K562 (cell line): ENCODE measurements around the gene ATG12.

ENCODE experiments used
- CTCF ChIP-seq, 3 experiments: IDR thresholded peaks in 2 of 3; conservative IDR thresholded peaks in 1 of 3; 2 replicates each; pipeline ENCODE4 v1.5.1; 2011 to 2012; ENCODE audit warnings: low read length in 3 of 3, mild to moderate bottlenecking in 3 of 3, control low read depth in 2 of 3, improper control_type of control experiment in 1 of 3, inconsistent platforms in 1 of 3, low read depth in 1 of 3, mixed read lengths in 1 of 3, moderate library complexity in 1 of 3; ENCODE audit not compliant: insufficient read depth in 2 of 3
- EZH2 ChIP-seq: IDR thresholded peaks from 2 replicates; pipeline ENCODE4 v1.6.1; 2012; ENCODE audit warnings: low read depth, mild to moderate bottlenecking, inconsistent platforms, low read length, borderline replicate concordance
- POLR2AphosphoS5 ChIP-seq: IDR thresholded peaks from 2 replicates; pipeline ENCODE4 v1.6.1; 2011; ENCODE audit warnings: mild to moderate bottlenecking, low read depth, low read length, moderate library complexity; ENCODE audit not compliant: control insufficient read depth, insufficient read depth
- SIN3A ChIP-seq, 2 experiments: fragments of 150-350 bp in 1 of 2; IDR thresholded peaks; 2 replicates each; pipeline ENCODE4 v1.6.1; 2011 to 2016; ENCODE audit warnings: borderline replicate concordance in 2 of 2, low read depth in 2 of 2, low read length in 2 of 2, mild to moderate bottlenecking in 2 of 2, moderate library complexity in 2 of 2; ENCODE audit not compliant: control insufficient read depth in 1 of 2
- SMARCE1 ChIP-seq: fragments of 450-650 bp; IDR thresholded peaks from 2 replicates; pipeline ENCODE4 v1.7.1; 2016; ENCODE audit warnings: mild to moderate bottlenecking
- TAF1 ChIP-seq: IDR thresholded peaks from 2 replicates; pipeline ENCODE4 v1.6.1; 2011; ENCODE audit warnings: mild to moderate bottlenecking, low read length, moderate library complexity; ENCODE audit not compliant: insufficient read depth, control insufficient read depth, severe bottlenecking; ENCODE audit errors: extremely low read depth
- TBP ChIP-seq: optimal IDR thresholded peaks from 2 replicates; pipeline ENCODE3; 2011; ENCODE audit warnings: low read depth, low read length, improper control_type of control experiment

- TF ChIP-seq CTCF (IDR thresholded peaks at IDR 0.05 in 2 of 3, conservative IDR thresholded peaks at IDR 0.05 in 1 of 3; ENCODE audit: insufficient read depth in 2 of 3, low read depth in 1 of 3, low read length in 3 of 3): no peak
- no peak for TF ChIP-seq EZH2
- no peak for TF ChIP-seq POLR2AphosphoS5
- no peak for TF ChIP-seq TBP
- no peak for TF ChIP-seq SMARCE1
- no peak for TF ChIP-seq SIN3A (IDR thresholded peaks at IDR 0.05; ENCODE audit: borderline replicate concordance in 2 of 2, control insufficient read depth in 1 of 2, low read depth in 2 of 2, low read length in 2 of 2)
- TF ChIP-seq TAF1: no peak
Observed at GRCh38 chr5:115847290-115847689, 5.9 kb upstream of the ATG12 start.
